K562 (cell line): Measurements from ENCODE around the gene GATAD1. TPM values are rescaled to one million over a fixed set of nuclear protein-coding genes. Genes with fewer than 3 reads are reported as not detected.
A peak's percentile ranks its signal among the peaks of the same experiment; 100 is the strongest.

ENCODE experiments used
- ATAC-seq: fragments of 200-7000 bp; cut with Tn5 transposase; 3 replicates; pipeline ENCODE4 v1.9.1; 2020; ENCODE audit warnings: moderate library complexity
- BruUV-seq: library from RNA; stranded (reverse); fragments of 400-500 nt; replicated peaks from 2 replicates; lab custom pipeline; 2021; lab: Mats Ljungman, UMichigan
- CTCF ChIA-PET: fragments of 300-600 bp; formaldehyde crosslinking; extraction: SDS; loops from one replicate; lab custom pipeline; 2021; ENCODE audit warnings: low intra/inter-chr PET ratio; lab: Yijun Ruan, JAX
- POLR2A ChIA-PET: fragments of 300-600, 350-650 bp; sonication (Branson Sonifier 250); formaldehyde crosslinking; extraction: SDS; loops from one replicate; lab custom pipeline; 2021; ENCODE audit warnings: antibody characterized with exemption, inconsistent platforms; lab: Yijun Ruan, JAX
- DNase-seq, 4 experiments: peaks; one replicate each; pipeline versions ENCODE4 v3.0.0 to v3.0.0-alpha.2; 2011 to 2018; ENCODE audit warnings: low spot score in 3 of 4, mixed read lengths in 3 of 4; ENCODE audit errors: extremely low read depth in 1 of 4
- FAIRE-seq: peaks from 2 replicates; lab custom pipeline; 2011; peaks lifted over from hg19 to GRCh38; lab: Jason Lieb, UNC
- H2AFZ ChIP-seq: 2 replicates; pipeline ENCODE4 v1.6.0; 2011; ENCODE audit warnings: low read depth, low read length, control low read depth, inconsistent platforms
- H3K27ac ChIP-seq: fragments of 200-600 bp; 3 replicates; pipeline ENCODE4 v1.8.0; 2011; ENCODE audit warnings: low read depth, mild to moderate bottlenecking, control low read depth, inconsistent platforms, low read length, moderate library complexity, mixed read lengths; ENCODE audit errors: extremely low read depth
- H3K27me3 ChIP-seq, 2 experiments: fragments of 300-600 bp in 1 of 2; 2 replicates in 1 of 2; 3 replicates in 1 of 2; pipeline versions ENCODE4 v1.6.0 to v1.8.0; 2011; ENCODE audit warnings: inconsistent platforms in 2 of 2, low read length in 2 of 2, mild to moderate bottlenecking in 1 of 2, mixed read lengths in 1 of 2, moderate library complexity in 1 of 2; ENCODE audit not compliant: control insufficient read depth in 2 of 2, insufficient read depth in 2 of 2
- H3K36me3 ChIP-seq: fragments of 300-600 bp; 3 replicates; pipeline ENCODE4 v1.8.0; 2011; ENCODE audit warnings: mild to moderate bottlenecking, low read length, inconsistent platforms; ENCODE audit not compliant: control insufficient read depth, insufficient read depth
- H3K4me1 ChIP-seq, 2 experiments: fragments of 200-600 bp in 1 of 2; replicated peaks in 1 of 2; 2 replicates in 1 of 2; 3 replicates in 1 of 2; pipeline versions ENCODE4 v1.5.1 to v1.8.0; 2011; ENCODE audit warnings: inconsistent platforms in 2 of 2, low read length in 2 of 2, mild to moderate bottlenecking in 1 of 2, mixed read lengths in 1 of 2, moderate library complexity in 1 of 2; ENCODE audit not compliant: control insufficient read depth in 2 of 2, insufficient read depth in 2 of 2
- H3K4me2 ChIP-seq: 2 replicates; pipeline ENCODE4 v1.6.1; 2011; ENCODE audit warnings: low read length, control low read depth, inconsistent platforms, mixed read lengths; ENCODE audit not compliant: insufficient read depth
- H3K4me3 ChIP-seq: fragments of 200-600 bp; sonication (generic), shearing (Covaris generic); 2 replicates; pipeline ENCODE4 v1.5.1; 2016; ENCODE audit warnings: control low read depth, inconsistent platforms
- H3K79me2 ChIP-seq: fragments of 200-600 bp; 3 replicates; pipeline ENCODE4 v1.8.0; 2011; ENCODE audit warnings: low read length, inconsistent platforms; ENCODE audit not compliant: control insufficient read depth, insufficient read depth
- H3K9ac ChIP-seq, 2 experiments: 2 replicates each; pipeline versions ENCODE4 v1.6.0 to v1.6.1; 2011; ENCODE audit warnings: low read depth in 2 of 2, low read length in 2 of 2, control low read depth in 1 of 2, inconsistent platforms in 1 of 2, mild to moderate bottlenecking in 1 of 2, mixed read lengths in 1 of 2; ENCODE audit not compliant: insufficient read depth in 1 of 2
- H3K9me1 ChIP-seq: one replicate; pipeline ENCODE4 v1.6.0; 2011; ENCODE audit warnings: inconsistent platforms, mild to moderate bottlenecking, low read length, moderate library complexity; ENCODE audit not compliant: control insufficient read depth, insufficient read depth
- H3K9me3 ChIP-seq: replicated peaks from 2 replicates; pipeline ENCODE4 v1.5.1; 2011; ENCODE audit warnings: low read depth, low read length, inconsistent platforms; ENCODE audit not compliant: control insufficient read depth, insufficient read depth
- H4K20me1 ChIP-seq: replicated peaks from 2 replicates; pipeline ENCODE4 v1.6.1; 2011; ENCODE audit warnings: low read length, inconsistent platforms, mixed read lengths; ENCODE audit not compliant: control insufficient read depth, insufficient read depth
- AFF4 ChIP-seq: sonication (generic); formaldehyde crosslinking; IDR thresholded peaks from 2 replicates; pipeline ENCODE4 v1.8.0; 2023; ENCODE audit warnings: mild to moderate bottlenecking, missing genetic modification reagents
- FOXM1 ChIP-seq, 2 experiments: fragments of 450-650 bp in 1 of 2; sonication (generic) in 1 of 2; formaldehyde crosslinking in 1 of 2; IDR thresholded peaks; 2 replicates each; pipeline versions ENCODE4 v1.6.1 to v1.9.0; 2017 to 2022; ENCODE audit warnings: low read depth in 2 of 2, mild to moderate bottlenecking in 2 of 2, missing genetic modification reagents in 1 of 2, moderate library complexity in 1 of 2
- GABPB1 ChIP-seq: sonication (generic); formaldehyde crosslinking; IDR thresholded peaks from 2 replicates; pipeline ENCODE4 v1.8.0; 2022; ENCODE audit warnings: mild to moderate bottlenecking, missing genetic modification reagents
- HBP1 ChIP-seq: fragments of 450-650 bp; formaldehyde crosslinking; IDR thresholded peaks from 2 replicates; pipeline ENCODE4 v1.4.0; 2022; ENCODE audit warnings: missing genetic modification characterization
- JUND ChIP-seq, 2 experiments: IDR thresholded peaks; 2 replicates in 1 of 2; 3 replicates in 1 of 2; pipeline ENCODE4 v1.6.1; 2011; ENCODE audit warnings: borderline replicate concordance in 2 of 2, low read depth in 2 of 2, low read length in 2 of 2, improper control_type of control experiment in 1 of 2, missing biosample characterization in 1 of 2, missing genetic modification characterization in 1 of 2, missing genetic modification reagents in 1 of 2
- MBD2 ChIP-seq: sonication (generic); IDR thresholded peaks from 2 replicates; pipeline ENCODE4 v1.6.1; 2016; ENCODE audit warnings: low read depth, borderline replicate concordance
- PTRF ChIP-seq: fragments of 450-650 bp; IDR thresholded peaks from 2 replicates; pipeline ENCODE4 v1.6.1; 2016; ENCODE audit warnings: mild to moderate bottlenecking, missing genetic modification characterization, missing compliant biosample characterization
- RBM25 ChIP-seq: fragments of 200-400 bp; formaldehyde crosslinking; IDR thresholded peaks from 2 replicates; pipeline ENCODE4 v1.6.1; 2018; ENCODE audit warnings: low read length, low read depth, moderate library complexity; ENCODE audit not compliant: severe bottlenecking
- RFX7 ChIP-seq: fragments of 250-450 bp; sonication (Bioruptor Pico); IDR thresholded peaks from 2 replicates; pipeline ENCODE4 v1.5.1; 2021; ENCODE audit warnings: mild to moderate bottlenecking
- SMARCA5 ChIP-seq: fragments of 450-650 bp; IDR thresholded peaks from 2 replicates; pipeline ENCODE4 v1.6.1; 2016
- SMC3 ChIP-seq: conservative IDR thresholded peaks from 2 replicates; pipeline ENCODE4 v1.6.1; 2011; ENCODE audit warnings: low read depth, low read length, improper control_type of control experiment; ENCODE audit not compliant: insufficient read depth
- THAP7 ChIP-seq: fragments of 250-450 bp; sonication (Bioruptor Pico); IDR thresholded peaks from 2 replicates; pipeline ENCODE4 v1.5.0; 2021
- TRIM24 ChIP-seq, 2 experiments: fragments of 450-650 bp; IDR thresholded peaks; 2 replicates each; pipeline ENCODE4 v1.6.1; 2016
- XRCC3 ChIP-seq: fragments of 450-650 bp; IDR thresholded peaks from 2 replicates; pipeline ENCODE4 v1.6.1; 2017; ENCODE audit warnings: mild to moderate bottlenecking, moderate library complexity
- ZNF263 ChIP-seq: sonication (generic); formaldehyde crosslinking; IDR thresholded peaks from 2 replicates; pipeline ENCODE4 v1.8.0; 2022; ENCODE audit warnings: mild to moderate bottlenecking, missing genetic modification reagents, borderline replicate concordance
- ZNF696 ChIP-seq: fragments of 250-450 bp; sonication (Bioruptor Pico); conservative IDR thresholded peaks from 2 replicates; pipeline ENCODE4 v1.4.0; 2020; ENCODE audit warnings: mild to moderate bottlenecking, moderate library complexity
- WGBS: fragments of 100-300 bp; shearing (Covaris generic); methylation state at CpG from one replicate; pipeline ENCODE4 v1.1.6; 2016; ENCODE audit warnings: low coverage, mixed read lengths; ENCODE audit not compliant: insufficient coverage; ENCODE audit errors: missing lambda C conversion rate; 5-methylcytosine and 5-hydroxymethylcytosine counted together
- in situ Hi-C: fragments of 300-500 bp; cut with MboI; formaldehyde crosslinking; loops from 4 replicates; pipeline ENCODE4 v1.15.0; 2018; ENCODE audit warnings: inconsistent platforms, mixed read lengths
- intact Hi-C: fragments of 100-400 bp; cut with micrococcal nuclease; formaldehyde crosslinking; loops from 2 replicates; pipeline ENCODE4 v1.14.2; 2022
- polyA plus RNA-seq, 8 experiments: library from polyadenylated mRNA; depleted of rRNA in 4 of 8; stranded (reverse) in 5 of 8; unstranded in 3 of 8; fragments of >200 nt; fragmentation: Nextera tagmentation in 2 of 8; fragmentation: Illumina TruSeq in 1 of 8; extraction: Ambion mirVana in 2 of 8; extraction: Trizol in 1 of 8; gene quantifications; 2 replicates each; pipeline versions ENCODE4 v1.2.1 to v1.2.3, GENCODE V29; 2011 to 2014; ENCODE audit warnings: inconsistent platforms in 1 of 8, missing spikeins in 1 of 8
- total RNA-seq, 7 experiments: library from RNA; depleted of rRNA in 6 of 7; stranded (reverse); fragments of >200 nt in 6 of 7; fragmentation: Illumina TruSeq in 2 of 7; extraction: Trizol in 2 of 7; gene quantifications; 2 replicates each; pipeline versions ENCODE4 v1.2.1 to v1.2.3, GENCODE V29; 2011 to 2021; ENCODE audit warnings: low replicate concordance in 1 of 7

Gene GATAD1
- total and polyA plus RNA-seq, 9 of the 15 experiments (the other 6 are each of a cell fraction or from before 2014, with no cell fraction given) = 9.3 to 67.7 (median 34.3) TPM

- Histone ChIP-seq H3K4me2 (no peak overlapping the region), H4K20me1 (no peaks in the 10 kb centered on the region), H3K36me3 (no peaks in the 10 kb centered on the region), H3K9me3 (no peaks in the 10 kb centered on the region), H2AFZ (no peak overlapping the region), H3K27me3 (no peaks in the 10 kb centered on the region), H3K9ac (no peak overlapping the region), H3K4me1 (no peaks in the 10 kb centered on the region), H3K9me1 (no peaks in the 10 kb centered on the region), H3K79me2 (no peaks in the 10 kb centered on the region), H3K4me3 (no peak overlapping the region), H3K27ac (no peak overlapping the region)
- POLR2A ChIA-PET = no interaction called here
- in situ Hi-C loops = no loop called here
- DNase-seq (no peak), ATAC-seq (peak; percentile 17; the same call in 2 of the 3 replicates), FAIRE-seq (no peak)
- intact Hi-C loops = loop anchor here (10.0 kb wide), 1 partner anchor 165 kb away; the partner anchor contains the start of genes ANKIB1 and KRIT1
- CTCF ChIA-PET = no interaction called here
- no TSS peak for BruUV-seq
- WGBS = 22% methylated on average over 1 of the region's 1 CpG
- TF ChIP-seq SMARCA5 = no peak
- TF ChIP-seq GABPB1 = no peak
- TF ChIP-seq THAP7 (CRISPR knock-in tag) = no peak
- TF ChIP-seq XRCC3 = no peak
- TF ChIP-seq HBP1 (CRISPR knock-in tag) = no peak
- TF ChIP-seq ZNF696 (CRISPR knock-in tag) = no peak
- no peak for TF ChIP-seq PTRF (tag)
- no peak for TF ChIP-seq ZNF263 (CRISPR knock-in tag)
- TF ChIP-seq MBD2 = no peak
- no peak for TF ChIP-seq SMC3
- no peak for TF ChIP-seq FOXM1 (IDR thresholded peaks at IDR 0.05; ENCODE audit: low read depth)
- no peak for TF ChIP-seq FOXM1 (CRISPR knock-in tag; IDR thresholded peaks at IDR 0.05; ENCODE audit: low read depth)
- peak in 1 of 2 experiments; percentile 29; a peak in 1 of 4 replicates for TF ChIP-seq TRIM24 (IDR thresholded peaks at IDR 0.05)
- TF ChIP-seq AFF4 (CRISPR knock-in tag) = no peak
- no peak for TF ChIP-seq RBM25
- 0 out of 2 replicates have a peak, but pooled peaks have one; percentile 14 for TF ChIP-seq JUND (IDR thresholded peaks at IDR 0.05; ENCODE audit: borderline replicate concordance, low read depth, low read length)
- no peak for TF ChIP-seq JUND (tag; IDR thresholded peaks at IDR 0.05; ENCODE audit: borderline replicate concordance, low read depth, low read length)
- TF ChIP-seq RFX7 (CRISPR knock-in tag) = no peak
These were observed 37.9 kb upstream of the GATAD1 start for GRCh38 chr7:92409357-92409756.
